Activated naive CD4-positive, alpha-beta T cell (primary cell): ENCODE measurements around the gene HYOU1.
"Not testable (repeated sequence)": the region's sequence is repeated elsewhere in the genome, so short reads cannot be mapped to it uniquely, and the experiment has no call there.

Experiments
- DNase-seq, 4 experiments: peaks; one replicate each; lab custom pipeline; 2025; lab: John Stamatoyannopoulos, UW

Gene HYOU1

GRCh38 chr11:119087123-119087522 lies 30.1 kb upstream of the HYOU1 start:
- DNase-seq, result no peak

- DNase-seq, result no peak
These were observed 28.4 kb upstream of the HYOU1 start for GRCh38 chr11:119085437-119085847.

- DNase-seq, result peak; percentile 62 to 80 (median 76)
These were observed 27.8 kb upstream of the HYOU1 start, which contains the start of gene HMBS for GRCh38 chr11:119084663-119085436. Gene HMBS (plus strand): TSS chr11:119084881. CDS start chr11:119085034, 153 bp downstream.

- no peak for DNase-seq
These were observed 24.8 kb upstream of the HYOU1 start for GRCh38 chr11:119081682-119082260.

- no peak for DNase-seq
These were observed 21.8 kb upstream of the HYOU1 start for GRCh38 chr11:119078675-119079420.

- DNase-seq, result no peak
These were observed 20.8 kb upstream of the HYOU1 start for GRCh38 chr11:119077839-119078238.

- DNase-seq, result peak; percentile 93 to 97 (median 94)
These were observed 10.6 kb upstream of the HYOU1 start, which contains the start of gene VPS11 for GRCh38 chr11:119067371-119068222. Gene VPS11 (plus strand): TSS chr11:119067818. CDS start chr11:119067824, 6 bp downstream.

- no peak for DNase-seq
These were observed 8.4 kb upstream of the HYOU1 start for GRCh38 chr11:119065369-119065768.

GRCh38 chr11:119062779-119063178 lies 5.8 kb upstream of the HYOU1 start:
- no peak for DNase-seq

GRCh38 chr11:119061256-119061655 lies 4.3 kb upstream of the HYOU1 start:
- DNase-seq, result no peak

GRCh38 chr11:119059128-119059527 lies 2.1 kb upstream of the HYOU1 start:
- DNase-seq, result not testable (repeated sequence)

- DNase-seq, result peak in 2 of 4 experiments; percentile 27 to 37
These were observed 495 bp downstream of the HYOU1 start for GRCh38 chr11:119056421-119056999.

GRCh38 chr11:119055901-119056300 lies 1.1 kb downstream of the HYOU1 start:
- DNase-seq, result no peak

GRCh38 chr11:119054418-119054817 lies 2.6 kb downstream of the HYOU1 start:
- no peak for DNase-seq

GRCh38 chr11:119052163-119052814 lies 4.7 kb downstream of the HYOU1 start:
- no peak for DNase-seq

GRCh38 chr11:119051440-119052162 lies 5.4 kb downstream of the HYOU1 start:
- no peak for DNase-seq

GRCh38 chr11:119049081-119049480 lies 7.9 kb downstream of the HYOU1 start:
- no peak for DNase-seq

GRCh38 chr11:119048644-119049043 lies 8.4 kb downstream of the HYOU1 start:
- DNase-seq, result no peak

GRCh38 chr11:119047205-119047604 lies 9.8 kb downstream of the HYOU1 start:
- no peak for DNase-seq

- DNase-seq, result no peak
These were observed 10.5 kb downstream of the HYOU1 start for GRCh38 chr11:119046489-119046888.
